ENCODE results near the gene SEMA4C. TPM values are rescaled to one million over a fixed set of nuclear protein-coding genes. Genes with fewer than 3 reads are reported as not detected.
A peak's percentile ranks its signal among the peaks of the same experiment; 100 is the strongest.

SEMA4C gene
- total and polyA plus RNA-seq, 9 of the 15 experiments (the other 6 are each of a cell fraction or from before 2014, with no cell fraction given): 0.32 to 59.7 (median 23.9) TPM

GRCh38 chr2:96816127-96816835, 53.6 kb downstream of the SEMA4C start, which contains the start of gene CNNM3 (continued):
- TF ChIP-seq NEUROD1 (IDR thresholded peaks at IDR 0.05; ENCODE audit: borderline replicate concordance, low read depth, low read length, partially characterized antibody) (peak; percentile 93), MYBL2 (IDR thresholded peaks at IDR 0.05; ENCODE audit: low read depth) (no peak), MYBL2 (CRISPR knock-in tag; IDR thresholded peaks at IDR 0.05; ENCODE audit: borderline replicate concordance) (no peak), TSC22D4 (tag; IDR thresholded peaks at IDR 0.05) (no peak), ZNF324 (CRISPR knock-in tag; IDR thresholded peaks at IDR 0.05) (no peak), NONO (IDR thresholded peaks at IDR 0.05; ENCODE audit: low read depth in 2 of 2, low read length in 1 of 2) (peak; percentile 70 to 83), CTCF (IDR thresholded peaks at IDR 0.05 in 2 of 3, conservative IDR thresholded peaks at IDR 0.05 in 1 of 3; ENCODE audit: insufficient read depth in 2 of 3, low read depth in 1 of 3, low read length in 3 of 3) (peak; percentile 52 to 59 (median 55); a peak in 5 of 6 replicates), ATF2 (CRISPR knock-in tag; IDR thresholded peaks at IDR 0.05) (no peak), RFX5 (IDR thresholded peaks at IDR 0.05; ENCODE audit: low read depth, low read length) (no peak), ZNF316 (IDR thresholded peaks at IDR 0.05) (no peak), MAZ (CRISPR knock-in tag; conservative IDR thresholded peaks at IDR 0.05 in 1 of 2, IDR thresholded peaks at IDR 0.05 in 1 of 2) (peak; percentile 81 to 95), YBX1 (IDR thresholded peaks at IDR 0.05) (no peak), DMBX1 (CRISPR knock-in tag; IDR thresholded peaks at IDR 0.05; ENCODE audit: borderline replicate concordance) (peak; percentile 50; the same call in 1 of the 2 replicates), ZBTB1 (CRISPR knock-in tag; IDR thresholded peaks at IDR 0.05; ENCODE audit: borderline replicate concordance, low read depth) (peak; percentile 97), ETV6 (IDR thresholded peaks at IDR 0.05; ENCODE audit: borderline replicate concordance in 1 of 2, low read depth in 2 of 2, low read length in 1 of 2) (no peak), ETV6 (CRISPR knock-in tag; IDR thresholded peaks at IDR 0.05; ENCODE audit: borderline replicate concordance) (no peak)
- TF ChIP-seq, protein P1, sequence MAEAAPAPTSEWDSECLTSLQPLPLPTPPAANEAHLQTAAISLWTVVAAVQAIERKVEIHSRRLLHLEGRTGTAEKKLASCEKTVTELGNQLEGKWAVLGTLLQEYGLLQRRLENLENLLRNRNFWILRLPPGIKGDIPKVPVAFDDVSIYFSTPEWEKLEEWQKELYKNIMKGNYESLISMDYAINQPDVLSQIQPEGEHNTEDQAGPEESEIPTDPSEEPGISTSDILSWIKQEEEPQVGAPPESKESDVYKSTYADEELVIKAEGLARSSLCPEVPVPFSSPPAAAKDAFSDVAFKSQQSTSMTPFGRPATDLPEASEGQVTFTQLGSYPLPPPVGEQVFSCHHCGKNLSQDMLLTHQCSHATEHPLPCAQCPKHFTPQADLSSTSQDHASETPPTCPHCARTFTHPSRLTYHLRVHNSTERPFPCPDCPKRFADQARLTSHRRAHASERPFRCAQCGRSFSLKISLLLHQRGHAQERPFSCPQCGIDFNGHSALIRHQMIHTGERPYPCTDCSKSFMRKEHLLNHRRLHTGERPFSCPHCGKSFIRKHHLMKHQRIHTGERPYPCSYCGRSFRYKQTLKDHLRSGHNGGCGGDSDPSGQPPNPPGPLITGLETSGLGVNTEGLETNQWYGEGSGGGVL (CRISPR knock-in tag; IDR thresholded peaks at IDR 0.05): no peak
- TF ChIP-seq, protein P2, sequence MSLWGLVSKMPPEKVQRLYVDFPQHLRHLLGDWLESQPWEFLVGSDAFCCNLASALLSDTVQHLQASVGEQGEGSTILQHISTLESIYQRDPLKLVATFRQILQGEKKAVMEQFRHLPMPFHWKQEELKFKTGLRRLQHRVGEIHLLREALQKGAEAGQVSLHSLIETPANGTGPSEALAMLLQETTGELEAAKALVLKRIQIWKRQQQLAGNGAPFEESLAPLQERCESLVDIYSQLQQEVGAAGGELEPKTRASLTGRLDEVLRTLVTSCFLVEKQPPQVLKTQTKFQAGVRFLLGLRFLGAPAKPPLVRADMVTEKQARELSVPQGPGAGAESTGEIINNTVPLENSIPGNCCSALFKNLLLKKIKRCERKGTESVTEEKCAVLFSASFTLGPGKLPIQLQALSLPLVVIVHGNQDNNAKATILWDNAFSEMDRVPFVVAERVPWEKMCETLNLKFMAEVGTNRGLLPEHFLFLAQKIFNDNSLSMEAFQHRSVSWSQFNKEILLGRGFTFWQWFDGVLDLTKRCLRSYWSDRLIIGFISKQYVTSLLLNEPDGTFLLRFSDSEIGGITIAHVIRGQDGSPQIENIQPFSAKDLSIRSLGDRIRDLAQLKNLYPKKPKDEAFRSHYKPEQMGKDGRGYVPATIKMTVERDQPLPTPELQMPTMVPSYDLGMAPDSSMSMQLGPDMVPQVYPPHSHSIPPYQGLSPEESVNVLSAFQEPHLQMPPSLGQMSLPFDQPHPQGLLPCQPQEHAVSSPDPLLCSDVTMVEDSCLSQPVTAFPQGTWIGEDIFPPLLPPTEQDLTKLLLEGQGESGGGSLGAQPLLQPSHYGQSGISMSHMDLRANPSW (CRISPR knock-in tag; IDR thresholded peaks at IDR 0.05): no peak
